ENCODE data around the gene UBALD1. TPM values are rescaled to one million over a fixed set of nuclear protein-coding genes. Genes with fewer than 3 reads are reported as not detected.

UBALD1 gene
- total and polyA plus RNA-seq, 2 donors (not counting 1 experiment from before 2014, with no cell fraction given) = 25.6 to 31.7 TPM

DNA sequence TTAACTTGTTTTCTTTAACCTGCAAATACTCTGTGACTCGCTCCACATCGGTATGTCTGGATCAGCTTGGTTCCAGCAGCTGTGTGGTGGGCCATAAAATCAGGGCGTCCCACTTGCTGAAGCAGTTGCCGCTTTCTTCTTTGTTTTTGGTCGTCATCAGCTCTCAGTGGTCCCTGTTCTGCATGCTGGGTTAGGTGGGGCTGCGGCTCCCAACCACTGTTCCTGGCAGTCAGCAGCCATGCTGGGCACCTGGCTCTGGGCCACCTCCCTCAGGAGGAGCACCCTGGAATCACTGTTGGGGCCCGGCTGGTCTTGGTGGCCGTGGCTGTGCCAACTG lies 32.9 kb upstream of the UBALD1 start:
- H3K27me3 Mint-ChIP-seq = no peaks in the 10 kb centered on the region
- H3K4me3 Mint-ChIP-seq = no peak overlapping the region
- no peaks in the 10 kb centered on the region for H3K27me3 ChIP-seq (replicated peaks in 1 of 4; ENCODE audit: control extremely low read depth in 1 of 4, control insufficient read depth in 3 of 4, insufficient read depth in 4 of 4, low read length in 3 of 4)
- no peak overlapping the region for H3K4me3 ChIP-seq (ENCODE audit: control extremely low read depth in 1 of 5, extremely low read depth in 1 of 5, insufficient read depth in 1 of 5, low read depth in 2 of 5, low read length in 4 of 5)
- H3K9me3 ChIP-seq (ENCODE audit: control extremely low read depth in 1 of 3, control insufficient read depth in 2 of 3, insufficient read depth in 1 of 3, low read length in 2 of 3) = peaks cover 0 to 4% (median 0%) of the 10 kb centered on the region in 3 donors
- no peak overlapping the region for H3K27ac ChIP-seq (ENCODE audit: low read length in 2 of 2)
- 99% methylated on average over 8 of the region's 8 CpGs for WGBS (ENCODE audit: insufficient coverage)
- intact Hi-C loops (cut with micrococcal nuclease) = no loop called here
- peaks cover 82% of the 10 kb centered on the region for H4K20me1 ChIP-seq (ENCODE audit: control insufficient read depth, insufficient read depth, low read length, poor library complexity, severe bottlenecking)
- no peak for DNase-seq
- H3K4me2 ChIP-seq (replicated peaks; ENCODE audit: low read depth, low read length, poor library complexity, severe bottlenecking) = no peak overlapping the region
- POLR2A ChIA-PET = interaction anchor here (0.5 kb wide), 1 partner anchor 18 kb away, joined by 3 read pairs; no protein-coding TSS in a partner anchor
- peaks cover 80% of the 10 kb centered on the region for H3K79me2 ChIP-seq (ENCODE audit: control insufficient read depth, insufficient read depth, low read length)
- TF ChIP-seq EZH2 (IDR thresholded peaks at IDR 0.05; ENCODE audit: borderline replicate concordance, insufficient read depth, low read depth, low read length, poor library complexity, severe bottlenecking) = no peak
- TF ChIP-seq, protein P1, sequence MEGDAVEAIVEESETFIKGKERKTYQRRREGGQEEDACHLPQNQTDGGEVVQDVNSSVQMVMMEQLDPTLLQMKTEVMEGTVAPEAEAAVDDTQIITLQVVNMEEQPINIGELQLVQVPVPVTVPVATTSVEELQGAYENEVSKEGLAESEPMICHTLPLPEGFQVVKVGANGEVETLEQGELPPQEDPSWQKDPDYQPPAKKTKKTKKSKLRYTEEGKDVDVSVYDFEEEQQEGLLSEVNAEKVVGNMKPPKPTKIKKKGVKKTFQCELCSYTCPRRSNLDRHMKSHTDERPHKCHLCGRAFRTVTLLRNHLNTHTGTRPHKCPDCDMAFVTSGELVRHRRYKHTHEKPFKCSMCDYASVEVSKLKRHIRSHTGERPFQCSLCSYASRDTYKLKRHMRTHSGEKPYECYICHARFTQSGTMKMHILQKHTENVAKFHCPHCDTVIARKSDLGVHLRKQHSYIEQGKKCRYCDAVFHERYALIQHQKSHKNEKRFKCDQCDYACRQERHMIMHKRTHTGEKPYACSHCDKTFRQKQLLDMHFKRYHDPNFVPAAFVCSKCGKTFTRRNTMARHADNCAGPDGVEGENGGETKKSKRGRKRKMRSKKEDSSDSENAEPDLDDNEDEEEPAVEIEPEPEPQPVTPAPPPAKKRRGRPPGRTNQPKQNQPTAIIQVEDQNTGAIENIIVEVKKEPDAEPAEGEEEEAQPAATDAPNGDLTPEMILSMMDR (IDR thresholded peaks at IDR 0.05) = no peak
- CTCF ChIA-PET = interaction anchor here (0.5 kb wide), 1 partner anchor 588 kb away, joined by 3 read pairs; no protein-coding TSS in a partner anchor
- H3K9ac ChIP-seq (ENCODE audit: low read length) = no peak overlapping the region
- ATAC-seq (ENCODE audit: low read depth) = no peak
- H3K9me3 Mint-ChIP-seq (ENCODE audit: insufficient read depth) = no peaks in the 10 kb centered on the region
- H3K4me1 Mint-ChIP-seq = peaks cover 25% of the 10 kb centered on the region
- peaks cover 0 to 20% of the 10 kb centered on the region in 2 donors for H3K4me1 ChIP-seq (ENCODE audit: control insufficient read depth in 2 of 2, insufficient read depth in 2 of 2, low read length in 2 of 2)
- peaks cover 0 to 23% of the 10 kb centered on the region in 2 experiments for H3K36me3 ChIP-seq (replicated peaks in 1 of 2; ENCODE audit: control extremely low read depth in 1 of 2, control insufficient read depth in 1 of 2, extremely low read depth in 1 of 2, insufficient read depth in 2 of 2, low read length in 1 of 2)
- H3K27ac Mint-ChIP-seq = no peak overlapping the region
- no peak overlapping the region for H2AFZ ChIP-seq (ENCODE audit: insufficient read depth, low read depth, low read length, poor library complexity, severe bottlenecking)

- TF ChIP-seq, protein P1 (IDR thresholded peaks at IDR 0.05) = no peak
- no peak for TF ChIP-seq EZH2 (IDR thresholded peaks at IDR 0.05; ENCODE audit: borderline replicate concordance, insufficient read depth, low read depth, low read length, poor library complexity, severe bottlenecking)
- H3K9ac ChIP-seq (ENCODE audit: low read length) = no peak overlapping the region
- H3K79me2 ChIP-seq (ENCODE audit: control insufficient read depth, insufficient read depth, low read length) = peaks cover 85% of the 10 kb centered on the region
- H3K9me3 ChIP-seq (ENCODE audit: control extremely low read depth in 1 of 3, control insufficient read depth in 2 of 3, insufficient read depth in 1 of 3, low read length in 2 of 3) = peaks cover 0 to 4% (median 0%) of the 10 kb centered on the region in 3 donors
- Mint-ChIP-seq H3K27ac (no peak overlapping the region), H3K9me3 (ENCODE audit: insufficient read depth) (no peaks in the 10 kb centered on the region), H3K27me3 (no peaks in the 10 kb centered on the region), H3K4me3 (no peak overlapping the region), H3K4me1 (peaks cover 23% of the 10 kb centered on the region)
- H3K4me3 ChIP-seq (ENCODE audit: control extremely low read depth in 1 of 5, extremely low read depth in 1 of 5, insufficient read depth in 1 of 5, low read depth in 2 of 5, low read length in 4 of 5) = no peak overlapping the region
- DNase-seq = no peak
- intact Hi-C loops (cut with micrococcal nuclease) = no loop called here
- CTCF ChIA-PET = interaction anchor here (0.5 kb wide), 1 partner anchor 589 kb away, joined by 3 read pairs; no protein-coding TSS in a partner anchor
- peaks cover 0 to 20% of the 10 kb centered on the region in 2 experiments for H3K36me3 ChIP-seq (replicated peaks in 1 of 2; ENCODE audit: control extremely low read depth in 1 of 2, control insufficient read depth in 1 of 2, extremely low read depth in 1 of 2, insufficient read depth in 2 of 2, low read length in 1 of 2)
- POLR2A ChIA-PET = interaction anchor here (0.5 kb wide), 1 partner anchor 17 kb away, joined by 3 read pairs; no protein-coding TSS in a partner anchor
- H3K4me1 ChIP-seq (ENCODE audit: control insufficient read depth in 2 of 2, insufficient read depth in 2 of 2, low read length in 2 of 2) = peaks cover 0 to 23% of the 10 kb centered on the region in 2 donors
- H3K4me2 ChIP-seq (replicated peaks; ENCODE audit: low read depth, low read length, poor library complexity, severe bottlenecking) = no peak overlapping the region
- H4K20me1 ChIP-seq (ENCODE audit: control insufficient read depth, insufficient read depth, low read length, poor library complexity, severe bottlenecking) = peaks cover 87% of the 10 kb centered on the region
- H3K27me3 ChIP-seq (replicated peaks in 1 of 4; ENCODE audit: control extremely low read depth in 1 of 4, control insufficient read depth in 3 of 4, insufficient read depth in 4 of 4, low read length in 3 of 4) = no peaks in the 10 kb centered on the region
- H2AFZ ChIP-seq (ENCODE audit: insufficient read depth, low read depth, low read length, poor library complexity, severe bottlenecking) = no peak overlapping the region
- H3K27ac ChIP-seq (ENCODE audit: low read length in 2 of 2) = no peak overlapping the region
- WGBS (ENCODE audit: insufficient coverage) = 98% methylated on average over 21 of the region's 22 CpGs
- ATAC-seq (ENCODE audit: low read depth) = no peak
Measured at GRCh38 chr16:4646773-4647643, 32.3 kb upstream of the UBALD1 start.
